ENCODE data around the gene IFRD1. TPM values are rescaled to one million over a fixed set of nuclear protein-coding genes. Genes with fewer than 3 reads are reported as not detected.
A peak's percentile ranks its signal among the peaks of the same experiment; 100 is the strongest.

Gene IFRD1
- total RNA-seq, 4 donors from 2014 or later, result 85.2 to 116 (median 102) TPM

GRCh38 chr7:112459645-112460044, 9.4 kb downstream of the IFRD1 start:
- no peak for TF ChIP-seq POLR2A (IDR thresholded peaks at IDR 0.05)
- no peak for TF ChIP-seq CTCF (IDR thresholded peaks at IDR 0.05)
- TF ChIP-seq EP300 (IDR thresholded peaks at IDR 0.05), result no peak
- Histone ChIP-seq H3K36me3 (peaks cover 0 to 78% (median 10%) of the 10 kb centered on the region in 3 donors), H3K4me3 (no peak overlapping the region), H3K9me3 (no peaks in the 10 kb centered on the region), H3K27ac (no peak overlapping the region), H3K27me3 (no peaks in the 10 kb centered on the region), H3K4me1 (peaks cover 0 to 21% (median under 1%) of the 10 kb centered on the region in 4 donors)
- 90 to 100% methylated on average over 1 of the region's 1 CpG for WGBS, 2 donors
- DNase-seq (ENCODE audit: low spot score in 2 of 2), result no peak

- TF ChIP-seq POLR2A (IDR thresholded peaks at IDR 0.05) (no peak), CTCF (IDR thresholded peaks at IDR 0.05) (no peak), EP300 (IDR thresholded peaks at IDR 0.05) (peak in 1 of 2 donors; percentile 89)
- no peaks in the 10 kb centered on the region for H3K9me3 ChIP-seq
- H3K27me3 ChIP-seq, result no peaks in the 10 kb centered on the region
- peak in 1 of 2 donors; percentile 74 for DNase-seq (ENCODE audit: low spot score in 2 of 2)
- peaks cover 0 to 86% (median 10%) of the 10 kb centered on the region in 3 donors for H3K36me3 ChIP-seq
- no peak overlapping the region for H3K4me3 ChIP-seq
- peaks cover 0 to 21% (median 0%) of the 10 kb centered on the region in 4 donors for H3K4me1 ChIP-seq
- peak overlapping the region in 3 of 4 donors; percentile 32 to 62 (median 32) for H3K27ac ChIP-seq
These were observed 12.0 kb downstream of the IFRD1 start for GRCh38 chr7:112462236-112462635.

- no peak overlapping the region for H3K27ac ChIP-seq
- H3K27me3 ChIP-seq, result no peaks in the 10 kb centered on the region
- peaks cover 0 to 2% (median 0%) of the 10 kb centered on the region in 4 donors for H3K4me1 ChIP-seq
- H3K4me3 ChIP-seq, result no peak overlapping the region
- 62 to 69% methylated on average over 4 of the region's 4 CpGs for WGBS, 2 donors
- TF ChIP-seq POLR2A (IDR thresholded peaks at IDR 0.05) (no peak), EP300 (IDR thresholded peaks at IDR 0.05) (no peak), CTCF (IDR thresholded peaks at IDR 0.05) (no peak)
- peaks cover 0 to 93% (median 10%) of the 10 kb centered on the region in 3 donors for H3K36me3 ChIP-seq
- H3K9me3 ChIP-seq, result no peaks in the 10 kb centered on the region
- no peak for DNase-seq (ENCODE audit: low spot score in 2 of 2)
These were observed 17.6 kb downstream of the IFRD1 start for GRCh38 chr7:112467867-112468266.

- H3K9me3 ChIP-seq, result no peaks in the 10 kb centered on the region
- DNase-seq (ENCODE audit: low spot score in 2 of 2), result no peak
- H3K4me1 ChIP-seq, result no peaks in the 10 kb centered on the region
- no peak overlapping the region for H3K27ac ChIP-seq
- H3K4me3 ChIP-seq, result no peak overlapping the region
- TF ChIP-seq POLR2A (IDR thresholded peaks at IDR 0.05) (no peak), CTCF (IDR thresholded peaks at IDR 0.05) (no peak), EP300 (IDR thresholded peaks at IDR 0.05) (no peak)
- H3K27me3 ChIP-seq, result no peaks in the 10 kb centered on the region
- WGBS, 2 donors, result 87 to 92% methylated on average over 4 of the region's 4 CpGs
- H3K36me3 ChIP-seq, result peaks cover 0 to 89% (median 15%) of the 10 kb centered on the region in 3 donors
These were observed 19.9 kb downstream of the IFRD1 start for GRCh38 chr7:112470194-112470593.

GRCh38 chr7:112476390-112477052, 26.3 kb downstream of the IFRD1 start:
- WGBS, 2 donors, result 95 to 97% methylated on average over 8 of the region's 8 CpGs
- H3K27me3 ChIP-seq, result no peaks in the 10 kb centered on the region
- peaks cover 4 to 53% (median 5%) of the 10 kb centered on the region in 3 donors for H3K36me3 ChIP-seq
- H3K9me3 ChIP-seq, result no peaks in the 10 kb centered on the region
- no peak for TF ChIP-seq EP300 (IDR thresholded peaks at IDR 0.05)
- no peak for TF ChIP-seq CTCF (IDR thresholded peaks at IDR 0.05)
- TF ChIP-seq POLR2A (IDR thresholded peaks at IDR 0.05), result no peak
- no peak for DNase-seq (ENCODE audit: low spot score in 2 of 2)
- peaks cover 0 to 11% (median 5%) of the 10 kb centered on the region in 4 donors for H3K4me1 ChIP-seq
- H3K4me3 ChIP-seq, result no peak overlapping the region
- H3K27ac ChIP-seq, result no peak overlapping the region
